HepG2 (cell line): Measurements from ENCODE around the gene EFS. TPM values are rescaled to one million over a fixed set of nuclear protein-coding genes. Genes with fewer than 3 reads are reported as not detected.

Experiments
- ARID2 ChIP-seq: sonication (generic); formaldehyde crosslinking; IDR thresholded peaks from 2 replicates; pipeline ENCODE4 v1.8.1; 2022; ENCODE audit warnings: mild to moderate bottlenecking, missing genetic modification reagents, borderline replicate concordance
- ATF1 ChIP-seq: IDR thresholded peaks from 2 replicates; pipeline ENCODE4 v1.6.1; 2016; ENCODE audit warnings: mild to moderate bottlenecking, control low read depth
- GATAD1 ChIP-seq: IDR thresholded peaks from 2 replicates; pipeline ENCODE4 v1.6.1; 2016; ENCODE audit warnings: missing genetic modification reagents, missing compliant biosample characterization
- HNRNPL ChIP-seq: fragments of 200-400 bp; formaldehyde crosslinking; IDR thresholded peaks from 2 replicates; pipeline ENCODE4 v1.6.1; 2017; ENCODE audit warnings: mild to moderate bottlenecking, low read depth, low read length
- KLF11 ChIP-seq: IDR thresholded peaks from 2 replicates; pipeline ENCODE4 v1.6.1; 2016; ENCODE audit warnings: missing compliant biosample characterization
- KLF12 ChIP-seq: sonication (generic); formaldehyde crosslinking; IDR thresholded peaks from 2 replicates; pipeline ENCODE4 v1.4.0; 2020; ENCODE audit warnings: missing genetic modification reagents, borderline replicate concordance
- NFATC3 ChIP-seq: sonication (generic); formaldehyde crosslinking; IDR thresholded peaks from 2 replicates; pipeline ENCODE4 v1.5.1; 2020; ENCODE audit warnings: mild to moderate bottlenecking, missing genetic modification reagents
- NR2F1 ChIP-seq, 2 experiments: fragments of 450-650 bp in 1 of 2; formaldehyde crosslinking in 1 of 2; IDR thresholded peaks; 2 replicates each; pipeline versions ENCODE4 v1.5.0 to v1.6.1; 2016 to 2020; ENCODE audit warnings: mild to moderate bottlenecking in 1 of 2, missing compliant biosample characterization in 1 of 2, missing genetic modification reagents in 1 of 2, moderate library complexity in 1 of 2
- PHF21A ChIP-seq: sonication (generic); formaldehyde crosslinking; IDR thresholded peaks from 2 replicates; pipeline ENCODE4 v1.5.0; 2020; ENCODE audit warnings: mild to moderate bottlenecking, missing genetic modification reagents
- RARA ChIP-seq: IDR thresholded peaks from 2 replicates; pipeline ENCODE4 v1.6.1; 2016; ENCODE audit warnings: missing genetic modification reagents, missing compliant biosample characterization
- ZBTB7B ChIP-seq: sonication (generic); formaldehyde crosslinking; IDR thresholded peaks from 2 replicates; pipeline ENCODE4 v1.4.0; 2020; ENCODE audit warnings: missing genetic modification reagents
- ZKSCAN5 ChIP-seq: sonication (generic); formaldehyde crosslinking; IDR thresholded peaks from 2 replicates; pipeline ENCODE4 v1.5.1; 2020; ENCODE audit warnings: mild to moderate bottlenecking, missing genetic modification reagents
- ZNF136 ChIP-seq: sonication (generic); formaldehyde crosslinking; IDR thresholded peaks from 2 replicates; pipeline ENCODE4 v1.8.1; 2022; ENCODE audit warnings: low read depth, mild to moderate bottlenecking, moderate library complexity, missing genetic modification reagents
- ZNF17 ChIP-seq: sonication (generic); formaldehyde crosslinking; IDR thresholded peaks from 2 replicates; pipeline ENCODE4 v1.5.0; 2020; ENCODE audit warnings: mild to moderate bottlenecking, missing genetic modification reagents
- ZNF34 ChIP-seq: sonication (generic); formaldehyde crosslinking; IDR thresholded peaks from 2 replicates; pipeline ENCODE4 v1.4.0; 2020; ENCODE audit warnings: mild to moderate bottlenecking, missing genetic modification reagents, borderline replicate concordance
- ZNF737 ChIP-seq: sonication (generic); formaldehyde crosslinking; IDR thresholded peaks from 2 replicates; pipeline ENCODE4 v1.5.0; 2020; ENCODE audit warnings: missing genetic modification reagents, mild to moderate bottlenecking, borderline replicate concordance
- ZNF747 ChIP-seq: sonication (generic); formaldehyde crosslinking; IDR thresholded peaks from 2 replicates; pipeline ENCODE4 v1.8.1; 2023; ENCODE audit warnings: missing genetic modification reagents, mild to moderate bottlenecking, borderline replicate concordance
- ZNF770 ChIP-seq: sonication (generic); formaldehyde crosslinking; IDR thresholded peaks from 2 replicates; pipeline ENCODE4 v1.5.0; 2020; ENCODE audit warnings: mild to moderate bottlenecking, missing genetic modification reagents
- polyA plus RNA-seq, 8 experiments: library from polyadenylated mRNA; depleted of rRNA in 3 of 8; stranded (reverse) in 7 of 8; unstranded in 1 of 8; fragments of >200 nt; fragmentation: Illumina TruSeq in 4 of 8; extraction: Trizol in 4 of 8; gene quantifications; 2 replicates each; pipeline versions ENCODE4 v1.2.1 to v1.2.3, GENCODE V29; 2011 to 2016; ENCODE audit warnings: low read depth in 4 of 8, missing spikeins in 1 of 8, mixed read lengths in 1 of 8; ENCODE audit not compliant: insufficient read depth in 1 of 8
- total RNA-seq, 5 experiments: library from RNA; depleted of rRNA; stranded (reverse); fragments of >200 nt; fragmentation: Illumina TruSeq; extraction: Trizol; gene quantifications; 2 replicates each; pipeline ENCODE4 v1.2.3, GENCODE V29; 2016; ENCODE audit warnings: low read depth in 1 of 5
- TF ChIP-seq, protein P1 (sequence below): sonication (generic); formaldehyde crosslinking; IDR thresholded peaks from 2 replicates; pipeline ENCODE4 v1.9.0; 2021; ENCODE audit warnings: missing genetic modification reagents, borderline replicate concordance
- TF ChIP-seq, protein P2 (sequence below): sonication (generic); formaldehyde crosslinking; IDR thresholded peaks from 2 replicates; pipeline ENCODE4 v1.5.1; 2020; ENCODE audit warnings: missing genetic modification reagents, mild to moderate bottlenecking, borderline replicate concordance
- TF ChIP-seq, protein P3 (sequence below): sonication (generic); formaldehyde crosslinking; IDR thresholded peaks from 2 replicates; pipeline ENCODE4 v1.8.1; 2023; ENCODE audit warnings: mild to moderate bottlenecking, missing genetic modification reagents

EFS gene
- total and polyA plus RNA-seq, 2 of the 13 experiments (the other 11 are each of a cell fraction or from before 2014, with no cell fraction given): not detected

- TF ChIP-seq, protein P1, sequence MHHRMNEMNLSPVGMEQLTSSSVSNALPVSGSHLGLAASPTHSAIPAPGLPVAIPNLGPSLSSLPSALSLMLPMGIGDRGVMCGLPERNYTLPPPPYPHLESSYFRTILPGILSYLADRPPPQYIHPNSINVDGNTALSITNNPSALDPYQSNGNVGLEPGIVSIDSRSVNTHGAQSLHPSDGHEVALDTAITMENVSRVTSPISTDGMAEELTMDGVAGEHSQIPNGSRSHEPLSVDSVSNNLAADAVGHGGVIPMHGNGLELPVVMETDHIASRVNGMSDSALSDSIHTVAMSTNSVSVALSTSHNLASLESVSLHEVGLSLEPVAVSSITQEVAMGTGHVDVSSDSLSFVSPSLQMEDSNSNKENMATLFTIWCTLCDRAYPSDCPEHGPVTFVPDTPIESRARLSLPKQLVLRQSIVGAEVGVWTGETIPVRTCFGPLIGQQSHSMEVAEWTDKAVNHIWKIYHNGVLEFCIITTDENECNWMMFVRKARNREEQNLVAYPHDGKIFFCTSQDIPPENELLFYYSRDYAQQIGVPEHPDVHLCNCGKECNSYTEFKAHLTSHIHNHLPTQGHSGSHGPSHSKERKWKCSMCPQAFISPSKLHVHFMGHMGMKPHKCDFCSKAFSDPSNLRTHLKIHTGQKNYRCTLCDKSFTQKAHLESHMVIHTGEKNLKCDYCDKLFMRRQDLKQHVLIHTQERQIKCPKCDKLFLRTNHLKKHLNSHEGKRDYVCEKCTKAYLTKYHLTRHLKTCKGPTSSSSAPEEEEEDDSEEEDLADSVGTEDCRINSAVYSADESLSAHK (CRISPR knock-in tag): no peak
- 0 out of 2 replicates have a peak, but pooled peaks have one; percentile 55 for TF ChIP-seq ZNF17 (CRISPR knock-in tag)
- TF ChIP-seq, protein P2, sequence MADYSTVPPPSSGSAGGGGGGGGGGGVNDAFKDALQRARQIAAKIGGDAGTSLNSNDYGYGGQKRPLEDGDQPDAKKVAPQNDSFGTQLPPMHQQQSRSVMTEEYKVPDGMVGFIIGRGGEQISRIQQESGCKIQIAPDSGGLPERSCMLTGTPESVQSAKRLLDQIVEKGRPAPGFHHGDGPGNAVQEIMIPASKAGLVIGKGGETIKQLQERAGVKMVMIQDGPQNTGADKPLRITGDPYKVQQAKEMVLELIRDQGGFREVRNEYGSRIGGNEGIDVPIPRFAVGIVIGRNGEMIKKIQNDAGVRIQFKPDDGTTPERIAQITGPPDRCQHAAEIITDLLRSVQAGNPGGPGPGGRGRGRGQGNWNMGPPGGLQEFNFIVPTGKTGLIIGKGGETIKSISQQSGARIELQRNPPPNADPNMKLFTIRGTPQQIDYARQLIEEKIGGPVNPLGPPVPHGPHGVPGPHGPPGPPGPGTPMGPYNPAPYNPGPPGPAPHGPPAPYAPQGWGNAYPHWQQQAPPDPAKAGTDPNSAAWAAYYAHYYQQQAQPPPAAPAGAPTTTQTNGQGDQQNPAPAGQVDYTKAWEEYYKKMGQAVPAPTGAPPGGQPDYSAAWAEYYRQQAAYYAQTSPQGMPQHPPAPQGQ (CRISPR knock-in tag): no peak
- TF ChIP-seq ZNF747 (CRISPR knock-in tag): no peak
- TF ChIP-seq ZNF737 (CRISPR knock-in tag): no peak
- TF ChIP-seq, protein P3, sequence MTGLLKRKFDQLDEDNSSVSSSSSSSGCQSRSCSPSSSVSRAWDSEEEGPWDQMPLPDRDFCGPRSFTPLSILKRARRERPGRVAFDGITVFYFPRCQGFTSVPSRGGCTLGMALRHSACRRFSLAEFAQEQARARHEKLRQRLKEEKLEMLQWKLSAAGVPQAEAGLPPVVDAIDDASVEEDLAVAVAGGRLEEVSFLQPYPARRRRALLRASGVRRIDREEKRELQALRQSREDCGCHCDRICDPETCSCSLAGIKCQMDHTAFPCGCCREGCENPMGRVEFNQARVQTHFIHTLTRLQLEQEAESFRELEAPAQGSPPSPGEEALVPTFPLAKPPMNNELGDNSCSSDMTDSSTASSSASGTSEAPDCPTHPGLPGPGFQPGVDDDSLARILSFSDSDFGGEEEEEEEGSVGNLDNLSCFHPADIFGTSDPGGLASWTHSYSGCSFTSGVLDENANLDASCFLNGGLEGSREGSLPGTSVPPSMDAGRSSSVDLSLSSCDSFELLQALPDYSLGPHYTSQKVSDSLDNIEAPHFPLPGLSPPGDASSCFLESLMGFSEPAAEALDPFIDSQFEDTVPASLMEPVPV (CRISPR knock-in tag): no peak
- TF ChIP-seq ZNF34: no peak; the same call in 1 of the 2 replicates
- TF ChIP-seq NR2F1 (CRISPR knock-in tag; IDR thresholded peaks at IDR 0.05): no peak
- no peak for TF ChIP-seq RARA
- no peak for TF ChIP-seq KLF12 (CRISPR knock-in tag)
- no peak for TF ChIP-seq KLF11 (CRISPR knock-in tag)
- no peak for TF ChIP-seq GATAD1
- TF ChIP-seq ZNF136: no peak
- TF ChIP-seq ARID2 (CRISPR knock-in tag): no peak; the same call in 1 of the 2 replicates
- TF ChIP-seq ZNF770 (CRISPR knock-in tag): no peak
- no peak for TF ChIP-seq ZBTB7B
- TF ChIP-seq ZKSCAN5 (CRISPR knock-in tag): no peak
- TF ChIP-seq HNRNPL: no peak
- TF ChIP-seq PHF21A (CRISPR knock-in tag): no peak
- no peak for TF ChIP-seq NFATC3 (CRISPR knock-in tag)
- TF ChIP-seq ATF1 (CRISPR knock-in tag): no peak
Observed at GRCh38 chr14:23322568-23323517, 42.1 kb downstream of the EFS start (continued).
